ENCODE results near the gene RAP1GAP. TPM values are rescaled to one million over a fixed set of nuclear protein-coding genes. Genes with fewer than 3 reads are reported as not detected.
A peak's percentile ranks its signal among the peaks of the same experiment; 100 is the strongest.
"Not testable (repeated sequence)": the region's sequence is repeated elsewhere in the genome, so short reads cannot be mapped to it uniquely, and the experiment has no call there.

RAP1GAP gene
- polyA plus RNA-seq, 3 donors: 0.04 TPM; not detected in 2

- H3K36me3 ChIP-seq (replicated peaks in 1 of 2; ENCODE audit: control insufficient read depth in 1 of 2, insufficient read depth in 2 of 2, low read length in 2 of 2): no peaks in the 10 kb centered on the region
- Mint-ChIP-seq H3K27me3 (ENCODE audit: low read depth in 3 of 3) (peaks cover 12 to 19% (median 12%) of the 10 kb centered on the region in 3 donors), H3K4me1 (no peaks in the 10 kb centered on the region), H3K27ac (peak overlapping the region in 1 of 7 donors; percentile 62), H3K4me3 (no peak overlapping the region), H3K36me3 (no peaks in the 10 kb centered on the region), H3K9me3 (peaks cover 0 to 4% (median 2%) of the 10 kb centered on the region in 7 donors)
- no peak for TF ChIP-seq CTCF (IDR thresholded peaks at IDR 0.05)
- no peaks in the 10 kb centered on the region for H3K79me2 ChIP-seq (ENCODE audit: insufficient read depth, low read length)
- H3K27me3 ChIP-seq (ENCODE audit: control insufficient read depth in 2 of 2, insufficient read depth in 2 of 2, low read length in 2 of 2): no peaks in the 10 kb centered on the region
- no peak overlapping the region for H3K4me3 ChIP-seq (replicated peaks in 1 of 3; ENCODE audit: low read depth in 2 of 3, low read length in 3 of 3)
- intact Hi-C loops (cut with micrococcal nuclease): no loop called here
- H3K27ac ChIP-seq (ENCODE audit: low read depth in 1 of 2, low read length in 2 of 2): no peak overlapping the region
- H3K9me3 ChIP-seq (replicated peaks in 1 of 2; ENCODE audit: control insufficient read depth in 1 of 2, insufficient read depth in 1 of 2, low read length in 2 of 2): no peaks in the 10 kb centered on the region
- no peaks in the 10 kb centered on the region for H4K20me1 ChIP-seq (ENCODE audit: insufficient read depth, low read length)
- no peak overlapping the region for H3K9ac ChIP-seq (ENCODE audit: insufficient read depth, low read length, poor library complexity, severe bottlenecking)
- 91% methylated on average over 15 of the region's 15 CpGs for WGBS (ENCODE audit: insufficient coverage)
- no peaks in the 10 kb centered on the region for H3K4me1 ChIP-seq (ENCODE audit: control insufficient read depth in 1 of 2, insufficient read depth in 2 of 2, low read length in 2 of 2)
- H3K4me2 ChIP-seq (replicated peaks; ENCODE audit: extremely low read depth, low read length, poor library complexity, severe bottlenecking): no peak overlapping the region
- H2AFZ ChIP-seq (ENCODE audit: insufficient read depth, low read depth, low read length, poor library complexity, severe bottlenecking): no peak overlapping the region
- DNase-seq: no peak
These were observed 101.0 kb downstream of the RAP1GAP start for GRCh38 chr1:21568006-21568746.

GRCh38 chr1:21567241-21568005 is 101.7 kb downstream of the RAP1GAP start:
- Mint-ChIP-seq H3K4me3 (no peak overlapping the region), H3K36me3 (no peaks in the 10 kb centered on the region), H3K27me3 (ENCODE audit: low read depth in 3 of 3) (peaks cover 7 to 15% (median 9%) of the 10 kb centered on the region in 3 donors), H3K27ac (no peak overlapping the region), H3K9me3 (peaks cover 0 to 4% (median 2%) of the 10 kb centered on the region in 7 donors), H3K4me1 (no peaks in the 10 kb centered on the region)
- Histone ChIP-seq H3K4me2 (replicated peaks; ENCODE audit: extremely low read depth, low read length, poor library complexity, severe bottlenecking) (no peak overlapping the region), H3K36me3 (replicated peaks in 1 of 2; ENCODE audit: control insufficient read depth in 1 of 2, insufficient read depth in 2 of 2, low read length in 2 of 2) (no peaks in the 10 kb centered on the region), H3K4me3 (replicated peaks in 1 of 3; ENCODE audit: low read depth in 2 of 3, low read length in 3 of 3) (no peak overlapping the region), H4K20me1 (ENCODE audit: insufficient read depth, low read length) (no peaks in the 10 kb centered on the region), H3K27ac (ENCODE audit: low read depth in 1 of 2, low read length in 2 of 2) (no peak overlapping the region), H3K9ac (ENCODE audit: insufficient read depth, low read length, poor library complexity, severe bottlenecking) (no peak overlapping the region), H3K9me3 (replicated peaks in 1 of 2; ENCODE audit: control insufficient read depth in 1 of 2, insufficient read depth in 1 of 2, low read length in 2 of 2) (no peaks in the 10 kb centered on the region), H3K79me2 (ENCODE audit: insufficient read depth, low read length) (no peaks in the 10 kb centered on the region), H3K4me1 (ENCODE audit: control insufficient read depth in 1 of 2, insufficient read depth in 2 of 2, low read length in 2 of 2) (no peaks in the 10 kb centered on the region), H3K27me3 (ENCODE audit: control insufficient read depth in 2 of 2, insufficient read depth in 2 of 2, low read length in 2 of 2) (no peaks in the 10 kb centered on the region), H2AFZ (ENCODE audit: insufficient read depth, low read depth, low read length, poor library complexity, severe bottlenecking) (no peak overlapping the region)
- 94% methylated on average over 16 of the region's 24 CpGs for WGBS (ENCODE audit: insufficient coverage)
- no peak for TF ChIP-seq CTCF (IDR thresholded peaks at IDR 0.05)
- no peak for DNase-seq
- intact Hi-C loops (cut with micrococcal nuclease): no loop called here

GRCh38 chr1:21566361-21566760 is 102.8 kb downstream of the RAP1GAP start:
- H4K20me1 ChIP-seq (ENCODE audit: insufficient read depth, low read length); DNase-seq; H3K27ac ChIP-seq (ENCODE audit: low read depth in 1 of 2, low read length in 2 of 2); H3K4me2 ChIP-seq (replicated peaks; ENCODE audit: extremely low read depth, low read length, poor library complexity, severe bottlenecking); H3K36me3 ChIP-seq (replicated peaks in 1 of 2; ENCODE audit: control insufficient read depth in 1 of 2, insufficient read depth in 2 of 2, low read length in 2 of 2); H3K9me3 Mint-ChIP-seq; H3K27me3 ChIP-seq (ENCODE audit: control insufficient read depth in 2 of 2, insufficient read depth in 2 of 2, low read length in 2 of 2); intact Hi-C loops (cut with micrococcal nuclease); H3K9ac ChIP-seq (ENCODE audit: insufficient read depth, low read length, poor library complexity, severe bottlenecking); H2AFZ ChIP-seq (ENCODE audit: insufficient read depth, low read depth, low read length, poor library complexity, severe bottlenecking); H3K36me3 Mint-ChIP-seq; H3K9me3 ChIP-seq (replicated peaks in 1 of 2; ENCODE audit: control insufficient read depth in 1 of 2, insufficient read depth in 1 of 2, low read length in 2 of 2); H3K79me2 ChIP-seq (ENCODE audit: insufficient read depth, low read length); H3K27ac Mint-ChIP-seq; H3K4me3 Mint-ChIP-seq; H3K4me1 Mint-ChIP-seq; H3K4me1 ChIP-seq (ENCODE audit: control insufficient read depth in 1 of 2, insufficient read depth in 2 of 2, low read length in 2 of 2); H3K4me3 ChIP-seq (replicated peaks in 1 of 3; ENCODE audit: low read depth in 2 of 3, low read length in 3 of 3): not testable (repeated sequence)
- 93% methylated on average over 15 of the region's 15 CpGs for WGBS (ENCODE audit: insufficient coverage)
- peaks cover 5 to 15% (median 9%) of the 10 kb centered on the region in 3 donors for H3K27me3 Mint-ChIP-seq (ENCODE audit: low read depth in 3 of 3)
